GM10248 (cell line): ENCODE results near the gene TMPRSS11D.

Experiments
- CTCF ChIA-PET: fragments of 300-600 bp; sonication (Branson Sonifier 250); formaldehyde crosslinking; extraction: SDS; loops from one replicate; lab custom pipeline; 2021; ENCODE audit warnings: antibody characterized with exemption; lab: Yijun Ruan, JAX
- POLR2A ChIA-PET: fragments of 350-650 bp; sonication (Branson Sonifier 250); formaldehyde crosslinking; extraction: SDS; loops from one replicate; lab custom pipeline; 2020; ENCODE audit warnings: antibody characterized with exemption; lab: Yijun Ruan, JAX
- DNase-seq: peaks from one replicate; pipeline ENCODE4 v3.0.0; 2012; ENCODE audit errors: extremely low spot score
- CTCF ChIP-seq: IDR thresholded peaks from 2 replicates; pipeline ENCODE4 v1.5.1; 2012; ENCODE audit warnings: mild to moderate bottlenecking, low read depth; ENCODE audit errors: extremely low read depth, missing control alignments, control extremely low read depth

TMPRSS11D gene

GRCh38 chr4:67885762-67886161, 2.0 kb upstream of the TMPRSS11D start:
- ChIA-PET CTCF (no interaction called here), POLR2A (no interaction called here)
- TF ChIP-seq CTCF, result no peak
- DNase-seq, result no peak

- ChIA-PET CTCF (interaction anchor here (1.0 kb wide), 1 partner anchor 11 kb away, joined by 3 read pairs; no protein-coding TSS in a partner anchor), POLR2A (no interaction called here)
- no peak for DNase-seq
- no peak for TF ChIP-seq CTCF
These were observed 899 bp upstream of the TMPRSS11D start for GRCh38 chr4:67884701-67885100.

- no peak for DNase-seq
- CTCF ChIA-PET, result interaction anchor here (0.8 to 1.8 kb wide), 4 partner anchors 8 to 32 kb away, joined by 3 to 8 read pairs (median 6); no protein-coding TSS in a partner anchor
- TF ChIP-seq CTCF, result no peak
- POLR2A ChIA-PET, result no interaction called here
These were observed 344 bp downstream of the TMPRSS11D start for GRCh38 chr4:67883458-67883857.

GRCh38 chr4:67880866-67881610, 2.8 kb downstream of the TMPRSS11D start:
- ChIA-PET POLR2A (no interaction called here), CTCF (no interaction called here)
- DNase-seq, result no peak
- TF ChIP-seq CTCF, result no peak

- CTCF ChIA-PET, result interaction anchor here (0.8 to 0.9 kb wide), 2 partner anchors 22 to 25 kb away, joined by 3 read pairs; no protein-coding TSS in a partner anchor
- POLR2A ChIA-PET, result no interaction called here
These were observed 4.3 kb downstream of the TMPRSS11D start for GRCh38 chr4:67879486-67879885.

GRCh38 chr4:67877086-67877485, 6.7 kb downstream of the TMPRSS11D start:
- no peak for DNase-seq
- CTCF ChIA-PET, result interaction anchor here (0.9 kb wide), 1 partner anchor 14 kb away, joined by 3 read pairs; no protein-coding TSS in a partner anchor
- POLR2A ChIA-PET, result no interaction called here
- TF ChIP-seq CTCF, result no peak

More at GRCh38 chr4:67879486-67879885, 4.3 kb downstream of the TMPRSS11D start:
- TF ChIP-seq CTCF, result no peak
- no peak for DNase-seq
